SU-DHL-6 (cell line): Measurements from ENCODE around the gene POT1.

ENCODE experiments used
- H2AFZ ChIP-seq: fragments of 200-600 bp; sonication (generic); 2 replicates; pipeline ENCODE4 v1.6.1; 2014; ENCODE audit warnings: low read depth, mild to moderate bottlenecking, moderate library complexity, mixed read lengths, antibody characterized with exemption, low read length; ENCODE audit not compliant: severe bottlenecking
- H3F3A ChIP-seq: fragments of 200-600 bp; shearing (Covaris generic); 2 replicates; pipeline ENCODE4 v1.6.0; 2016; ENCODE audit warnings: antibody characterized with exemption, mild to moderate bottlenecking; ENCODE audit not compliant: insufficient read depth
- H3K27ac ChIP-seq: fragments of 200-600 bp; sonication (generic); 2 replicates; pipeline ENCODE4 v1.5.1; 2016; ENCODE audit warnings: low read depth, mild to moderate bottlenecking, low read length, moderate library complexity, mixed read lengths
- H3K27me3 ChIP-seq: fragments of 200-600 bp; sonication (generic), shearing (Covaris generic); 2 replicates; pipeline ENCODE4 v1.6.0; 2014; ENCODE audit warnings: mild to moderate bottlenecking, low read length
- H3K36me3 ChIP-seq: fragments of 200-600 bp; sonication (generic); 2 replicates; pipeline ENCODE4 v1.6.1; 2014; ENCODE audit warnings: mild to moderate bottlenecking, low read length, mixed read lengths
- H3K4me2 ChIP-seq: fragments of 300-600, 200-600 bp; shearing (Covaris generic), sonication (generic); 2 replicates; pipeline ENCODE4 v1.6.0; 2014; ENCODE audit warnings: low read length, low read depth, mild to moderate bottlenecking; ENCODE audit not compliant: poor library complexity, severe bottlenecking
- H3K4me3 ChIP-seq: fragments of 200-600 bp; sonication (generic); 2 replicates; pipeline ENCODE4 v1.5.1; 2014; ENCODE audit warnings: antibody characterized with exemption, low read length, mild to moderate bottlenecking, mixed read lengths; ENCODE audit not compliant: insufficient read depth, poor library complexity, severe bottlenecking
- H3K79me2 ChIP-seq: fragments of 200-600 bp; sonication (generic); 2 replicates; pipeline ENCODE4 v1.6.1; 2014; ENCODE audit warnings: mild to moderate bottlenecking, low read length, moderate library complexity; ENCODE audit not compliant: insufficient read depth
- H3K9ac ChIP-seq: fragments of 200-600 bp; sonication (generic); 2 replicates; pipeline ENCODE4 v1.7.0; 2014; ENCODE audit warnings: mild to moderate bottlenecking, low read length
- H3K9me2 ChIP-seq: fragments of 200-600 bp; sonication (generic); replicated peaks from 2 replicates; pipeline ENCODE4 v1.6.1; 2014; ENCODE audit warnings: low read length; ENCODE audit not compliant: insufficient read depth
- H3K9me3 ChIP-seq: fragments of 200-600 bp; sonication (generic); 2 replicates; pipeline ENCODE4 v1.6.1; 2014; ENCODE audit warnings: low read length, mixed read lengths; ENCODE audit not compliant: insufficient read depth
- H4K20me1 ChIP-seq: fragments of 200-600 bp; sonication (generic); 2 replicates; pipeline ENCODE4 v1.6.1; 2014; ENCODE audit warnings: low read depth, mild to moderate bottlenecking, antibody characterized with exemption, low read length, moderate library complexity, mixed read lengths
- EZH2phosphoT487 ChIP-seq: fragments of 200-600 bp; sonication (generic), shearing (Covaris generic); conservative IDR thresholded peaks from 2 replicates; pipeline ENCODE4 v1.6.1; 2018; ENCODE audit warnings: mild to moderate bottlenecking, antibody characterized with exemption, low read length, moderate library complexity, mixed read lengths
- TF ChIP-seq, protein P1 (sequence below): fragments of 200-600 bp; sonication (generic); IDR thresholded peaks from one replicate; pipeline ENCODE4 v1.5.1; 2017; ENCODE audit warnings: antibody characterized with exemption, mild to moderate bottlenecking, low read length, moderate library complexity; ENCODE audit not compliant: insufficient read depth, poor library complexity, severe bottlenecking

Gene POT1

GRCh38 chr7:124924906-124925305 lies 4.7 kb downstream of the POT1 start:
- Histone ChIP-seq H2AFZ (no peak overlapping the region), H4K20me1 (no peaks in the 10 kb centered on the region), H3K27me3 (no peaks in the 10 kb centered on the region), H3K27ac (no peak overlapping the region), H3K9ac (no peak overlapping the region), H3K9me3 (no peaks in the 10 kb centered on the region), H3K9me2 (no peaks in the 10 kb centered on the region), H3K4me3 (no peak overlapping the region), H3K36me3 (peaks cover 12% of the 10 kb centered on the region; the same call in 1 of the 2 replicates), H3F3A (0 out of 2 replicates have a peak, but pooled peaks cover 4% of the 10 kb centered on the region), H3K79me2 (peaks cover 91% of the 10 kb centered on the region), H3K4me2 (no peak overlapping the region)
- TF ChIP-seq, protein P1, sequence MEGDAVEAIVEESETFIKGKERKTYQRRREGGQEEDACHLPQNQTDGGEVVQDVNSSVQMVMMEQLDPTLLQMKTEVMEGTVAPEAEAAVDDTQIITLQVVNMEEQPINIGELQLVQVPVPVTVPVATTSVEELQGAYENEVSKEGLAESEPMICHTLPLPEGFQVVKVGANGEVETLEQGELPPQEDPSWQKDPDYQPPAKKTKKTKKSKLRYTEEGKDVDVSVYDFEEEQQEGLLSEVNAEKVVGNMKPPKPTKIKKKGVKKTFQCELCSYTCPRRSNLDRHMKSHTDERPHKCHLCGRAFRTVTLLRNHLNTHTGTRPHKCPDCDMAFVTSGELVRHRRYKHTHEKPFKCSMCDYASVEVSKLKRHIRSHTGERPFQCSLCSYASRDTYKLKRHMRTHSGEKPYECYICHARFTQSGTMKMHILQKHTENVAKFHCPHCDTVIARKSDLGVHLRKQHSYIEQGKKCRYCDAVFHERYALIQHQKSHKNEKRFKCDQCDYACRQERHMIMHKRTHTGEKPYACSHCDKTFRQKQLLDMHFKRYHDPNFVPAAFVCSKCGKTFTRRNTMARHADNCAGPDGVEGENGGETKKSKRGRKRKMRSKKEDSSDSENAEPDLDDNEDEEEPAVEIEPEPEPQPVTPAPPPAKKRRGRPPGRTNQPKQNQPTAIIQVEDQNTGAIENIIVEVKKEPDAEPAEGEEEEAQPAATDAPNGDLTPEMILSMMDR = no peak
- TF ChIP-seq EZH2phosphoT487 = no peak

DNA sequence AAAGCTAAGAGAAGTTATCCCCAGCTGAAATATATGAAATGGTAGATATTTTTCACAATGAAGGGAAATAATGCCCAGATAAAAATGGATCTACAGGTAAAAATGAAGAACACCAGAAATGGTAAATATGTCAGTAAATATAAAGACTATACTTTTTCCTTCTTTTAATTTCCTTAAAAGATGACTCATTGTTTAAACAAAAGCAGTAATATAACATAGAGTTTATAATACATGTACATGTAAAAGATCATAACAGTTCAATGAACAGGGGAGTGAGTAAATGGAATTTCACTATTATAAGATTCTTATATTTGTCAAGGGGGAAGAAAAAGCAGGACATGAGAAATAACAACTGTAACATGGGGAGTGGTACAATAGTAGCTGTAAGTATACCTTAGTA lies 7.4 kb downstream of the POT1 start:
- TF ChIP-seq, protein P1 = no peak
- no peak for TF ChIP-seq EZH2phosphoT487
- H4K20me1 ChIP-seq = no peaks in the 10 kb centered on the region
- H3K79me2 ChIP-seq = peaks cover 99% of the 10 kb centered on the region
- no peaks in the 10 kb centered on the region for H3K9me2 ChIP-seq
- no peaks in the 10 kb centered on the region for H3K27me3 ChIP-seq
- H3K27ac ChIP-seq = no peak overlapping the region
- H3K4me3 ChIP-seq = no peak overlapping the region
- peaks cover 7% of the 10 kb centered on the region; the same call in 1 of the 2 replicates for H3K36me3 ChIP-seq
- H3K4me2 ChIP-seq = no peak overlapping the region
- no peaks in the 10 kb centered on the region for H3K9me3 ChIP-seq
- no peaks in the 10 kb centered on the region for H3F3A ChIP-seq
- H2AFZ ChIP-seq = no peak overlapping the region
- H3K9ac ChIP-seq = no peak overlapping the region

DNA sequence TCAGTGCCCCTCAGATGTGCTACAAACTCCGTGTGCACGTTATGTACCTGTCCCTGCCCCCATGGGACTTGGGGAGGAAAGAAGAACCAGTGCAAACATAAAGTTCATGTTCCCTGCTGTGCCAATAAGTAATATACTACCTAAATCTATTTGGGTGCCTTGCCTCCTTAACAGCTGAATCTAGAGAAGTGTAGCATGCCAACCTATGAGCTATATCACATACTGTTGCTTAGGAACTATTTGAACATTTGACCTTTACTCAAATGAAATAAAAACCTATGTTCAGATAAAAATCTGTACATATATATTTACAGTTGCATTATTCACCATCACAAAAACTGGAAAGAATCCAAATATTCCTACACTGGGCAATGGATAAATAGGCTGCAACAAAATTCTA lies 9.8 kb downstream of the POT1 start:
- Histone ChIP-seq H3K36me3 (peaks cover 8% of the 10 kb centered on the region; the same call in 1 of the 2 replicates), H4K20me1 (no peaks in the 10 kb centered on the region), H3K4me2 (no peak overlapping the region), H3F3A (no peaks in the 10 kb centered on the region), H3K27ac (no peak overlapping the region), H3K79me2 (peaks cover 95% of the 10 kb centered on the region), H3K27me3 (no peaks in the 10 kb centered on the region), H3K9me2 (no peaks in the 10 kb centered on the region), H3K9me3 (no peaks in the 10 kb centered on the region), H2AFZ (no peak overlapping the region), H3K4me3 (no peak overlapping the region), H3K9ac (no peak overlapping the region)
- no peak for TF ChIP-seq EZH2phosphoT487

DNA sequence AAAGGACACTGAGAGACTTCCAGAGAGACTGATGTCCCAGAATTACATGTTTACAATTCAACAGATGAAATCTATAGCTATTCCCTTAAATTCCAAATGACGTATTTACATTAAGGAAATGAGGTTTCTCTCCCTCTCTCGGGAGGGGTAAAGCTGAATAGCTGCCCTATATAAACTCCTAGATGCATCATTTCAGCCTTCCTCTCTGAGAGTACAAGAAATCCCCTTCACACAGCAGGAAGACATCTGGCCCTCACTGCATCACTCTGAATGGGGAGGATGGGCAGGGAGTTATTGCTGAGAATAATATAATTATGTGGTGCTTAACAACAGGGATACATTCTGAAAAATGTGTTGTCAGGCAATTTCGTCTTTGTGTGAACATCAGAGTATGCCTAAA lies 11.0 kb downstream of the POT1 start:
- Histone ChIP-seq H3K36me3 (peaks cover 8% of the 10 kb centered on the region; the same call in 1 of the 2 replicates), H3K27ac (no peak overlapping the region), H3K9ac (no peak overlapping the region), H3K27me3 (no peaks in the 10 kb centered on the region), H3K4me2 (no peak overlapping the region), H3K9me2 (no peaks in the 10 kb centered on the region), H4K20me1 (no peaks in the 10 kb centered on the region), H2AFZ (no peak overlapping the region), H3K79me2 (peaks cover 84% of the 10 kb centered on the region), H3K4me3 (no peak overlapping the region), H3K9me3 (no peaks in the 10 kb centered on the region), H3F3A (no peaks in the 10 kb centered on the region)
- TF ChIP-seq, protein P1 = no peak
- no peak for TF ChIP-seq EZH2phosphoT487
